Testis (tissue), 2 donors: ENCODE data around the gene RNF212.

Source experiments
- POLR2A ChIP-seq: fragments of 450-650 bp; IDR thresholded peaks from one replicate; pipeline ENCODE4 v1.6.1; 2017; ENCODE audit warnings: antibody characterized with exemption, mild to moderate bottlenecking, moderate library complexity
- TF ChIP-seq, protein P1 (sequence below), 3 experiments: fragments of 450-650 bp in 2 of 3; fragments of 200-600 bp in 1 of 3; sonication (generic) in 1 of 3; IDR thresholded peaks; one replicate each; pipeline ENCODE4 v1.5.1; 2016 to 2019; ENCODE audit warnings: antibody characterized with exemption in 3 of 3, mild to moderate bottlenecking in 2 of 3, moderate library complexity in 1 of 3

- TF ChIP-seq, protein P1, sequence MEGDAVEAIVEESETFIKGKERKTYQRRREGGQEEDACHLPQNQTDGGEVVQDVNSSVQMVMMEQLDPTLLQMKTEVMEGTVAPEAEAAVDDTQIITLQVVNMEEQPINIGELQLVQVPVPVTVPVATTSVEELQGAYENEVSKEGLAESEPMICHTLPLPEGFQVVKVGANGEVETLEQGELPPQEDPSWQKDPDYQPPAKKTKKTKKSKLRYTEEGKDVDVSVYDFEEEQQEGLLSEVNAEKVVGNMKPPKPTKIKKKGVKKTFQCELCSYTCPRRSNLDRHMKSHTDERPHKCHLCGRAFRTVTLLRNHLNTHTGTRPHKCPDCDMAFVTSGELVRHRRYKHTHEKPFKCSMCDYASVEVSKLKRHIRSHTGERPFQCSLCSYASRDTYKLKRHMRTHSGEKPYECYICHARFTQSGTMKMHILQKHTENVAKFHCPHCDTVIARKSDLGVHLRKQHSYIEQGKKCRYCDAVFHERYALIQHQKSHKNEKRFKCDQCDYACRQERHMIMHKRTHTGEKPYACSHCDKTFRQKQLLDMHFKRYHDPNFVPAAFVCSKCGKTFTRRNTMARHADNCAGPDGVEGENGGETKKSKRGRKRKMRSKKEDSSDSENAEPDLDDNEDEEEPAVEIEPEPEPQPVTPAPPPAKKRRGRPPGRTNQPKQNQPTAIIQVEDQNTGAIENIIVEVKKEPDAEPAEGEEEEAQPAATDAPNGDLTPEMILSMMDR (IDR thresholded peaks at IDR 0.05): no peak
- TF ChIP-seq POLR2A: no peak
These were observed 30.9 kb downstream of the RNF212 start for GRCh38 chr4:1082215-1083182.
